Astrocyte (in vitro differentiated cells and primary cell): ENCODE data around the gene DNM1.

Experiments used
- EZH2 ChIP-seq: IDR thresholded peaks from 2 replicates; pipeline ENCODE4 v1.6.1; 2012; ENCODE audit warnings: mild to moderate bottlenecking, low read length, inconsistent platforms; ENCODE audit not compliant: insufficient read depth
- TF ChIP-seq, protein P1 (sequence below): IDR thresholded peaks from 2 replicates; pipeline ENCODE4 v1.5.1; 2011; ENCODE audit warnings: low read depth, mild to moderate bottlenecking, inconsistent platforms, low read length, moderate library complexity; ENCODE audit not compliant: insufficient read depth

DNA sequence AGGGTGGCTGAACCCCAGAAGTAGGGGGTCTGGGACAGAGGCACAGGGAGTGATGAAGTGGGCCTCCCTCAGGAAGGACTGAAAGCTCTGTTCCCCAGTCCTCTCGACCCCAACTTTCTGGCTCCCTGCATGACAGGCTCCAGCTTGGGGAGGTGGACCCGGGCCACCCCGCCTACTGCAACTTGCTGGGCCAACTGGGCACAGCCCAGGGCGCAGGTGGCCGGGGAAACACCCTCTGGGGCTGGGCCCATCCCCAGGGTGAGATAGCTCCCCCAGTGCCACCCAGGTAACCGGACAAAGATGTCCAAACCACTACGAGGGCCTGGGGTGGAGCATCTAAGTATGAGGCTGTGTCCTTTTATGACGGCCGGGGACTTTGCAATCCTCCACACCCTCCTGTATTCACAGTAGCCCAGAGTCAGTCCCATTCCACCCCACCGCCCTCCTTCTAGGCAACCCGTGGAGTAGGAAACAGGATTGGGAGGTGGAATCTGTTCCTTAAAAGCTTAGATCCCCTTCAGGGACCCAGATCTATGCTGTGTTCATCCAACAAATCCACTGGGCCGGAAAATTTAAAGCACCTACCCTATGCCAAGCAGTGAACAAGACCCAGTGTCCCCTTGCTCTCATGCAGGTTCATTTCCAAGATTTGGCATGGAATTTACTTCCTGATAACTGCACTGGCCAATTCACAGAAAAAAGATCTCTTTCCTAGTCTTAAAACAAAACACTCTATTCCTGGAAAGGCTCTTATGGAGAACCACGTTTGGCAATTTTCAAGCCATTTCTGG is 19.9 kb downstream of the DNM1 start:
- TF ChIP-seq, protein P1, sequence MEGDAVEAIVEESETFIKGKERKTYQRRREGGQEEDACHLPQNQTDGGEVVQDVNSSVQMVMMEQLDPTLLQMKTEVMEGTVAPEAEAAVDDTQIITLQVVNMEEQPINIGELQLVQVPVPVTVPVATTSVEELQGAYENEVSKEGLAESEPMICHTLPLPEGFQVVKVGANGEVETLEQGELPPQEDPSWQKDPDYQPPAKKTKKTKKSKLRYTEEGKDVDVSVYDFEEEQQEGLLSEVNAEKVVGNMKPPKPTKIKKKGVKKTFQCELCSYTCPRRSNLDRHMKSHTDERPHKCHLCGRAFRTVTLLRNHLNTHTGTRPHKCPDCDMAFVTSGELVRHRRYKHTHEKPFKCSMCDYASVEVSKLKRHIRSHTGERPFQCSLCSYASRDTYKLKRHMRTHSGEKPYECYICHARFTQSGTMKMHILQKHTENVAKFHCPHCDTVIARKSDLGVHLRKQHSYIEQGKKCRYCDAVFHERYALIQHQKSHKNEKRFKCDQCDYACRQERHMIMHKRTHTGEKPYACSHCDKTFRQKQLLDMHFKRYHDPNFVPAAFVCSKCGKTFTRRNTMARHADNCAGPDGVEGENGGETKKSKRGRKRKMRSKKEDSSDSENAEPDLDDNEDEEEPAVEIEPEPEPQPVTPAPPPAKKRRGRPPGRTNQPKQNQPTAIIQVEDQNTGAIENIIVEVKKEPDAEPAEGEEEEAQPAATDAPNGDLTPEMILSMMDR: no peak
- TF ChIP-seq EZH2: no peak
